Stimulated activated CD8-positive, alpha-beta memory T cell treated with anti-CD3 and anti-CD28 coated beads, Interleukin-12 subunit alpha, Interleukin-12 subunit beta, amount 100 ng/mL, for 24 hours (primary cell): Measurements from ENCODE around the gene AFF2.
"Not testable (repeated sequence)": the region's sequence is repeated elsewhere in the genome, so short reads cannot be mapped to it uniquely, and the experiment has no call there.

Source experiments
- DNase-seq: peaks from one replicate; pipeline ENCODE4 v3.0.0-alpha.2; 2020; ENCODE audit errors: extremely low read depth

The AFF2 gene

DNA sequence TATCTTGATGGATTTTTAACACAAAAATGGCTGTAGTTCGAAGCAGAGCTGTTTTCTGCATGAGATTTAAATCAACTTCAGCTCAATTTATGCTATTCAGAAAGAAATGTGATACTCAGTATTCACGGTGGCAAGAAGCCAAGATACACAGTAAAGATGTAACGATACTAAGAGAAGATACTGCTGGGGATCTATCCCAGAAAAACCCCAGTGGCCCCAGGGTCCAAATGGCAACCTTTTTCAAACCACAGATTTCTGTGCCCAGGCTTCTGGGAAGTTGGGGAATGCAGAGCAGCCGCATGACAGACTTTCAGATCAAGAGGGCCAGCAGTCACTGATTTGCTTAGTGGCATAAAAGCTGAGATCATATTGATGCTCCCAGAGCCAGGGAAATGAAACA is 353.9 kb downstream of the AFF2 start:
- no peak for DNase-seq

DNA sequence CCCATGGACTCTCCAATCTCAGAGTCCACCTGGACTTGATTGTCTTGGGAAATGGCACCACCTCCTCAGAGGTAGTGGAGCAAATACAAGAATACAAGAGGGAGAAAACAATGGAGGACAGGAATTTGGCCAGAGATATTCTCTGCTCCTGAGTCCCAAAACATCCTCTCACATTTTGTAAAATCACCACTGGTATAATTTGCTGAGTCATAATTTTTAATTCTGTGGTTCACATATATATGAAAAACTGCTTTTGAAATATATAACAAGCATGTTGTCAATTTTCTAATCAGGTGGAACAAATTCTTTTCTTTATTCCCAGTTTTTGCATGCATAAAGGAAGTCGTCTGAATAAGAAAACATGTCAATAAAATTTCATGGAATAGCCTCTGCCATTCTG is 356.1 kb downstream of the AFF2 start:
- no peak for DNase-seq

DNA sequence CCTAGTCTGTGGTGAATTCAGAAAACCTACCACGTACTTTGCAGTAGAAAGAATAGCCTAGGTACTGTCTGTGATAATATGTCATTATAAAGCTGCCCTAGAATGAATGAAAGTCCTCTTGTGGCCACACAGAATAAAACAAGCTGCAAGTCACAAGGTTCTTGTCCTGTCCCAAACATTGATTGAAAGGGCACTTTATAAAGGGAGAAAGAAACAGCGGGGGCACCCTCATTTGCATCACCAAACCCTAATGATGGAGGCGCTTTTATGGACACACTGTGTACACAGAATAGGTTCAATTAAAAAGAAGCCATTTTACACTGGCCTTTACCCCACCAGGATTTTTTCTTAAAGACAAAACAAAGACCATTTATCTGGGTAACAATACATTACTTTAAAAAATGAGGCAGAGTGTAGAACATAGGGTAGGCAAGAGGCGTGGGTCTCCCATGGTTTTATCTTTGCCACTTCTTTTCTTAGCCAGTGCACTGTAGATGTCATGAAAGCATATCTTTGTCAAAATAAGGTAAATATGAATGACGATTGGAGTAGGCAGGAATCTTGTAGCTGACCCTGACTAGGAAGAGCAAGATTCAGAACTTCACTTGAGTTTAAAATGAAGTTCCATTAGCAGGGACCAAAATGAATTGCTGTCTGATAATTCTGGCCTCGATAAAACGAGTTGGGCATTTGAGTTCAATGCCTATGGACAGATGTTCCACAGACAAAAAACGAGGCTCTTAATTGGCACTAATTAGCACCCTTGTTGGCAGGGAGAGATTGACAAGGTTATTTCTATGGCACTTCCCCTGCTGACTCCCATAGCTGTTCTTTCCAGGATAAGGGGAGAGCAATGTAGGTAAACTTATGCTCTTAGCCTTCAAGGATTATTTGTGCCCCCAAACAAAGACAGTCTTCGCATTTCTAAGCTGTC is 365.1 kb downstream of the AFF2 start:
- no peak for DNase-seq

DNA sequence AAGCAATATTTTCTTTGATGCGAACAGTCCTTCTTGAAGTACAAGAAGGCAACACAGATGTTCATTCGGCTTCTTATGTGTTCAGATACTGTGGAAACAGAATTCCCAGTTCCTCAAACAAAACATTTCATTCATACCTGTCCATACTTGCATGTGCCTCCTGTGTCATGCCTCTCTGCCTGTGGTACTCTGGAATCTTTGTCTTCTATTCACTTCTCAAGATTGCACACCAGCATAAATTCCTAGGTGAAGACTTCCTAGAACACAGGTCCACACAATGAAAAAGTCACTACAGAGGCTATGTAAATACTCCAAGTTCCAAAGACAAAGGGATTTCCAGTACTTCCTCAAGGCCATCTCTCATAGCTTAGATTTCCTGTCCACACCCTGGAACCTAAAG is 367.2 kb downstream of the AFF2 start:
- no peak for DNase-seq

DNA sequence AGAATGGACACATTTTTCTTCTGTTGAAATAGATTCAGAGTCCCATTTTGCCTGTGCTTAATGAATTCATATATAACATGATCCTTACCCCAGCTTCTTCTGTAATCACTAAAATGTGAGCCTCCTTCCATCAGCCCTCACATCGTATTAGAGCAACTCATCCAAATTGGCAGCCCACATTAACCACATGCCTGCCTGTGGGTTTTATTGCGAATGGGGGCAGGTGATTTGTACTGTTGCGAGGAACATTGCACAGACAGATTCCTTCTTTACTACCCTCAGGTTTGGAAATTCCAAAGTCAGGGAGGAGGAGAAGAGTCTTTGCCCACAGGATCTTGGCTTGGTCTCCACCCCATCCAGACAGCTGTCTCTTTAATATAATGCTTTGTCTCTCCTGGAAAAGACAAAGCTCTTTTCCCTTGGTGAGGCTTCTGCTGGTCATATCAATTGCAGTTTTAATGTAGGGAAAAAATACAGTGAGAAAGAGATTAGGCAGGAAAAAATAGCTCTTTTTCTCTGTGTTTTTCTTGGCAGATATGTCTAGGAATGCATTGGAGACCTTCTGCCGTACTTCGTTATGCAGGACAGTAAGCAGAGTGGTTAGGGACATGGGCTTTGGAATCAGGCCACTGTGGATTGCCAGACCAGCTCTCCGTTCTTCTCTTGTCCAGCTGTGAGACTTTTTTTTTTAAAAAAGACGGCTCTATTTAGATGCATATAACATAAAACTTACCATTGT is 371.2 kb downstream of the AFF2 start:
- no peak for DNase-seq

DNA sequence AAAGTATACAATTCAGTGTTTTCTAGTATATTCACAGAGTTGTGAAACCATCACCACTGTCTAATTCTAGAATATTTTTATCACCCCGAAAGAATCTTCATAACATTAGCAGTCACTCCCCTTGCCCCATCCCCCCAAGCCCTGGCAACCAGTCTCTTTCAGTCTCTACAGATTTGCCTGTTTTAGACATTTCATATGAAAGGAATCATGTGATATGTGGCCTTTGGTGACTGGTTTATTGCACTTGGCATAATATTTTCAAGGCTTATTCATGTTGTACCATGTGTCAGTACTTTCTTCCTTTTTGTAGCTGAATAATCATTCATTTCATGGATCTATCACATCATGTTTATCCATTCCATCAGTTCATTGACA is 371.7 kb downstream of the AFF2 start:
- DNase-seq = no peak

DNA sequence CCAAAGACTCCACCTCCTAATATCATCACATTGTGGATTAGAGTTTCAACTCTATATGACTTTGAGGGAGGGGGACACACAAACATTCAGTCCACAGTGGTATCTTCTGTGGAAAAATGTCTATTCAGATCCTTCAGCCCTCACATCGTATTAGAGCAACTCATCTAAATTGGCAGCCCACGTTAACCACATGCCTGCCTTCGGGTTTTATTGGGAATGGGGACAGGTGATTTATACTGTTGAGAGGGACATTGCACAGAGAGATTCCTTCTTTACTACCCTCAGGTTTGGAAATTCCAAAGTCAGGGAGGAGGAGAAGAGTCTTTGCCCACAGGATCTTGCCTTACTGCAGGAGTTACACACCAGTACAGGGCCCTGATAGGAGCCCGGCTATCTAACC is 372.5 kb downstream of the AFF2 start:
- no peak for DNase-seq

DNA sequence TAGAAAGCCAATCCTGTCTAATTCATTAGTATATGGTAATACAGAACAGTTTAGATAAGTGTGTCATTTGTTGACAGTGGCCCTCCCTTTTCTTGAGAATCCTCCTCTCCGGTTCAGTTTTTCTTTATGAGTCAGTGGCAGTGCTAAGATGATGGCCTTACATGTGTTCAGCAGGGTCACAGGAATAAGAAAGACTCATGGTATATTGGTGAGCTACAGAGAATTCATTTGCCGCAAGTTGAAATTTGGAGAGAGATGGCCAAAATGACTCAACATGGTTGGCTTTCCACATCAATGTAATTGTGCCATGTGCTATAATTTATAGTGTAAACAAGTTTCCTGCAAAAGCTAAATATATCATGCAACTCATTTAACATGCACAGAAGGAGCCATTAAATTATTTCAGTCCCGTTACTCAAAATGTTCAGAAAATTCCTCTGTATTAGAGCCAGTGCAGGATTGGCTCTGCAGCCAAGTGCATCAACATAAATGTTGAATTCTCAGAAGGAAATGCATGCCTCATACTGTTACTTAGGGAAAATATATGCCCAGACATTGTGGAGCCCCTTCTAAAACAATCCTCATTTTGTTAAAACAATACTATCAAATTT is 374.3 kb downstream of the AFF2 start:
- no peak for DNase-seq

DNA sequence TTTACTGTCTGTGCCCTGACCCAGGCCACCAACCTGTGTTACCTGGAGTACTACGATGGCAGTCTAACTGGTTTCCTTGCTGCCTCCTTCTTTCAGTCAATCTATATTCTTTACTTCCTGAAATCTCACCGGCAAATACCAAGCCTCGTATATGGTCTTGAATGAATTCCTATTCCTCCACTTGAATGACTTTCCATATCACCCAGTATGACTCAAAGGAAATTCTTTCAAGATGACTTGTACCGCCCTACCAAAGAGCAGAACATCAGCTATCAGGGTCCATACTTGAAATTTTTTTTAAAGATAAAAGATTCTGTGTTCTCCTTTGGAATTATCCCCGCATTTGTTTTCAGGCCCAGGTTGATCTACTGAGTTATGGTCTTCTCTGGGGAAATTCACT is 378.0 kb downstream of the AFF2 start:
- no peak for DNase-seq

DNA sequence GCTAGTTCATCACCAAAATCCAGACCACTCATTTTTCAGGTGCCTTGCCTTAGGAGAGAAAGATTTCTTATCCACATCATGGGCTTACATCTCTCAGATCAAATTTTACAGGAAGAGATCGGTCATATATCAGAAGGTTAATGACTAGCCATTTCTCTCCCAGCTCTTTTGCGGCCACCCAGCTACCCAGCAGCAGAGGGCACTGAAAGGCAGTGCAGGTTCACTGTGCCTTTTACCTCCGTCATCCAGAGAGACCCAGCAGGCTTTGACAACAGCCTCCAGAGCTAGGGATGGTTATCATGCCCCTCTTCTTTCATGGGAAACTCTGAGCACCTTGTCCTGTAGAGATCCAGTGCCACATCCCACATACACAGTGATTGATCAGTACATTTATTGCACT is 384.8 kb downstream of the AFF2 start:
- no peak for DNase-seq

DNA sequence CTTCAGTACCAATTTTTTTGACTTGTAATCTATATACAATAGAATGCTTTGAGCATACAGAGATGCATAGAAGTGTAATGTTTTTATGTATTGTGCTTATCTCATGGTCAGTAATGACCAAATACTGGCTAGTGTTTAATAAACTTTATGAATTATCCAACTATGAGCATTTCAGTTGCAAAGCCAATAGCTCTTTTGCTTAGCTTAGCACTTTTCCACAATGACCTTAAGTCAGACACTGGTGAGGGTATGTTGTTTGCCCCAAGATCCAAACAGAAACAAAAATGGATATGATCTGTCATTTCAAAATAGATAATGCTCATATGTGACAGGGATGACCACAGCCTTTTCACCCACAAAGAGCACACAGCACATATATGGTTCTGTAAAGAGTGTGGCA is 393.0 kb downstream of the AFF2 start:
- DNase-seq = no peak

DNA sequence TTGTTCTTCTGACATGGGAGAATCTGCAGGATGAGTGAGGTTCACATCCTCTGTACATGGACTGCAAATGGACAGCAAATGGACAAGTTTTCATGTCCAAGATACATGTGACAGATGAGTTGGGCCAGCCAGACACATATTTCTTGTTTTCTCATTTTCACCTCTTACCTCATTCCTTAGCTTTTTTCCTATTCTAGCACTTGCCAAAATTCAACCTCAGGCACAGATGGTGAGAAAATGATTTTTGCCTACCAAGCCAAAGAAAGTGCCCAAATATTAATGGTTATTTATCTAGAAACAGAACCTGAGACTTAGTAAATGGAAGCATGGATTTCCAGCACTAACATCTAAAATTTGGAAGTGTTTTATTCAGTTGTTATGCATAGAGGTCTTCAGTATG is 402.2 kb downstream of the AFF2 start:
- DNase-seq = no peak

DNA sequence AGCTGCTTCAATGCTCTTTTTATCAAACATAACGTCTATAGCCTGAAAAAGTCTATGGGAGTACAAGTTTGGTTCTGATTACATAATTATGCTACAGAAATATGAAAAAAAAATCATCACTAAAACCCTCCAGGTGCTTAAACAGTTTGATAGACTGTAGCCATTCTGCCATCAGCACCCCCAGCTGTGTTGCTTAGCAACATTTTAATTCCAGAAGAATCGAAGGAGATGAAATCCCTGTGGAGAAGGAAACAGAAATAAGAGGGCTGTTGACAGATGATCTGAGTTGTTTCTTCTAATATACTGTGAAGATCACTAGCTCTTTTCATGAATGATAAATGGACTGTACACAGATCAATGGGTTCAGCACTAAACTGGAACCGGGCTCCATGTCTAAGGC is 402.8 kb downstream of the AFF2 start:
- no peak for DNase-seq

DNA sequence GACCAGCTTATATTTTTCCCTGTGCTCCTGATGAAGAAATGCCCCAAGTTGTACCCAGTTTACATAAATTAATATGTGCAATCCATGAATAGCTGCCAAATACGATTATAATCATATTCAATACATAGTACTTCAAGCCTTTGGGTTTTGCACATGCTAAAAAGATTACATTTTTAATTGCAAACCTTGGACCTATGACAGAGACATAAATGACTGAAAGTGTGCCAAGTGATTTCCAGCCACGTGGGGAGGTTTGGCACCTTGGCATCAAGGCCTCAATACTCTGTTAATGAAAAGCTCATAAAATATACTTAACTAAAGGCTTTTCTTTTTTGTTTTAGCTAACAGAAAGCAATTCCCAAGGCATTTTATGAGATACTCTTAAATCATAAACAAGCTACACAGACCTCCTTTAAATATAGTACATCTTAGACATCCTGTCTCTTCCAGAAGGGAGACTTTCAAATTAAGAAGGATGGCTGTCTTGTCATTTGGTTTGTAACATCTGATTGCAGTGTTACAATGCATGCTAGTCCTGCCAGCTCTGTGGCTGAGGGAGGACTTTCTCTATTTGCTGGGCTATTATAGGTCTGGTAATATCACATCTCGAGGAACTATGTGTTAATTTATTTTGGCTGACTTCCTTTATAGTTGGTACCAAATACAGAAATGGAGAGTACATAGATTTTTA is 404.1 kb downstream of the AFF2 start:
- no peak for DNase-seq

DNA sequence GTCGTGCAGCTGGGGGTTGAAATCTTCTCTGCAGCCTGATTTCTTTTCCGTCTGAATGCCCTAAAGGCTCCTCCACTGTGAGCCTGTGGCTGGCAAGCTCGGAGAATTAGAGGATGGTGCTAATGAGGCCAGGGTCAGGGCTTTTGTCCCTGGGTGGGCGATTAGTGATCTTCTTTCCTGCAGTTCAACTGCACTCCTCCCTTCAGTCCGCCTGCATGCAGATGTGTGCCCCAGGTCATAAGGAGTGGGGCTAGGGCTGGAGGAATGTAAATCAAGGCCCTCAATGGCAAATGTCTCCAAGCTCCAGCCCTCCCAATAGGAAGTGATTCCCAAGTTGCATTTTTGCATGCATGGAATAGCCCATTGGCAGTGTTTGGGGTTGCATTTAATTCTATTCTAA is 405.0 kb downstream of the AFF2 start:
- DNase-seq = no peak

DNA sequence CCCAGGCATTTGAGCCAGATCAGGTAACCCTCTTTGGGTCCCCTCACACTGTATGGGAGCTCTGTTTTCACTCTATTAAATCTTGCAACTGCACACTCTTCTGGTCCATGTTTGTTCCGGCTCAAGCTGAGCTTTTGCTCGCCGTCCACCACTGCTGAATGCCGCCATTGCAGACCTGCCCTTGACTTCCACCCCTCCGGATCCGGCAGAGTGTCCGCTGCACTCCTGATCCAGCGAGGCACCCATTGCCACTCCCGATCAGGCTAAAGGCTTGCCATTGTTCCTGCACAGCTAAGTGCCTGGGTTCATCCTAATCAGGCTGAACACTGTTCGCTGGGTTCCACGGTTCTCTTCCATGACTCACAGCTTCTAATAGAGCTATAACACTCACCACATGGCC is 406.2 kb downstream of the AFF2 start:
- DNase-seq = not testable (repeated sequence)

DNA sequence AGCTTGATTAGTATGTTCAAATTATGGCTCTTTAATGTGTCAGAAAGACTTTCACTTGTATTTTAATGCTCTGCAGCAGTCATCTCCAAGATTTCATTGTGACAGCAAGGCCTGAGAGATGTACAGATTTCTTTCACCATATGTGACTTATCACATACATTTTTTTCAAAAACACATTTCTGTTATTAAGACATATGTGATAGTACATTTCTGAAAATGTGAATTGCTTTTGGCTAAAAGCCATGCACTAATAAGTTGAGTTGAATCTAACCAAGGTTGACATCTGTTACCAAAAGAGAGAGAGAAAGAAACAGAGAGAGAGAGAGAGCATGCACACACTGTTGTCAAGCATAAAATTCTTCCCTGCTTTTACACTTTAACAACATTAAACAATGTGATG is 409.3 kb downstream of the AFF2 start:
- DNase-seq = no peak

DNA sequence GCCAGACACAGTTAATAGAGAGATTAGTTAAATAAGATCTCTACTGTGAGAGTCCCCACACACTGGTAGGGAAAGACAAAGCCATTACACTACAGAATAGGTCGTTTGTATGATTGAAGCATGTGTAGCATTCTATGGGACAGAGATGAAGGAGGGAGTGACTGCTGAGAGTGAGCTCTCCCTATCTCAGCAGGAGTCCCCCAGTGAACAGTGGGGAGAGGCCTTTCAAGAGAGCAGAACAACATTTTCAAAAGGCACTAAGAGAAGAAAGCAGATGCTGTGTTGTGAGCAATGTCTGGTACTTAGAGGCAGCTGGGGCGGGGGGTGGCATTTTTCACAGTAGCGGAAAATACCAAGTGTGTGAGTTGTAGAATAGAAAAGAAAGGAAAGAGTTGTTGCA is 413.6 kb downstream of the AFF2 start:
- DNase-seq = no peak

DNA sequence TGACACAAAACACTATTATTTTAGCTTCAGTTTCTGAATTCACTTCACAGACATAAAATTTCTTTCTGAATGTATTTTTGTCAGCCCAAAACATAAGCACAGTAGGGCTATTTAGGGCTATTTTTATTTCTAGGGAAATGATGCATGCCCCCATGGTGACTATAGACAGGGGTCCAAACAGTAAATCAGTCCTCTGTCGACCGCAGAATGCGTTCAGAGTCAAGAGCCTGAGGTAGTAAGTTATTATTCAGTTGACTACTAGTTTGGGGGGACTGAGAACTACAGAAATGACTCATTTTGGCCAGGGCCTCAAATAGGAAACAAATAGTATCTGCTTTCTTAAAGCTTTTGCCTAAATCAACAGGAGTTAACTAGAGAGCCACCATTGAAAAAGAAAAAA is 414.4 kb downstream of the AFF2 start:
- DNase-seq = no peak

DNA sequence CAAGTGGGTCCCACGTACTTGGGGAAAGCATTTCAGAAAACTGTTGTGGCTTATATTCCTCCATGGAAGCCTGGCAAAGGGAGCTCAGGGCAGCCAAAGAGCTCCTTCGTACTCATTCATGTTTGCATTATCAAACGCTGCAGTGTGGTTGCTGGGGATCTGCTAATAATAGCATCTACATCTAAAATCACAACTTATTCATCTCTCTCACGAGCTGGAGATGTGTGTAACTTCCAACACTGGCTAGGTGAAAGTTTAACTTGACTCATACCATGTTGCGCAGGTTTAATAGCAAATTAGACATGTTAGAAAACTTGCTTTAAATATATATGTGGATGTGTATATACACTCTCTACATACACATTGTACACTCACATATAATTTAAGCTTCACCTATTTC is 415.1 kb downstream of the AFF2 start:
- no peak for DNase-seq

DNA sequence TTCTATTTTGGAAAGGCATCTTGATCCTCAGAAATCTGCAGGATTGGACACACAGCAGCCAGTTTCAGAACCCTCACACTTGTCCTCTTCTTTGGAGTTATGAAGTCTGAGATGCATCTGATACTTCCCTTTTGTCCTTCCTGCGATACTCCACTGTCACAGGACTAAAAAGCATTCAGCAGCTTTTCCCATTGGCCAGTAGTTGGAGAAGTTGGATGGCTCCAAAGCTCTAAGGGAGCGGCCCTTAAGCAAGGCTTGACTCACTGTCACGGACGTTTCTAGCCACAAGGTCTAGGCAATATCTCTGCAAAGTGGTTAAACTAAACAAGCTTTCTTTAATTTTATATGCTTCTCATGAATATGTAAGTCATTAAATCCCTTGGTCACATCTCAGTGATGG is 417.0 kb downstream of the AFF2 start:
- DNase-seq = no peak

DNA sequence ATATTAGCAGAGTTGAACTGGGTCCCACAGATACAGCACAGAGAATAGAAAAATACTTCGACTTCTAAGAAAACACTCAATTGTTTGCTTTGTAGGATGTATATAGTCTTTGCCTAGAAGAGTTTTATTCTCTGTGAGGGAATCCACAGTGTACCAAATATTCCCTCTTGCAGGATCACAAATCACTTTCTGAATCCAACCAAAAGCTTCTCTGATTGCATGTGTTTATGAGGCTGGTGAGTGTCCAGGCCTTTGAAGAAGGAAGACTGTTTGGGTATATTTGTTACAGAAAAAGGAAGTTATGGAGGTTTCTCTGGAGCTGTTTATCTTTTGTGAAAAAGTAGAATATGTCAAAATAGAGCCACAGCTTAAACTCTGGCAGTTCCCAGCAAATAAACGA is 423.2 kb downstream of the AFF2 start:
- DNase-seq = no peak
